ENCODE data around the gene TNP1.

TNP1 gene, protein sequence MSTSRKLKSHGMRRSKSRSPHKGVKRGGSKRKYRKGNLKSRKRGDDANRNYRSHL

DNA sequence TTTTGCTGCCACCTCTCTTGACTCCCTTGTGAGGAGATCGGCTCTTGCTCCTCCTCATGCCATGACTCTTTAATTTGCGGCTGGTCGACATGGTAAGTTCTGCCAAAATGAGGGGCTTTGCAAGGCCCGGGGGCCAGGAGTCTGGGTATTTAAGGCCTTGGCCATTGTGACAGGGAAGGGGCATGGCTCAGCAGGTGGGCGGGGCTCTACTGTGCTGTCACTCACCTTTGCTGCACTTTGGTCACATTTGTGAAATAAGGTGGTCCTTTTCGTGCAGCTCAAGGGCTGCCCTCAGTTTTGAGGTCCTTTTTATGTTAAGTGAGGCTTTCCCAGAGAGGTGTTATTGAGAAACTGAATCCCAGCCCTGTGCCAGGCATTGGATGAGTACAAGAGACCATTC, at the start of gene TNP1:
TNP1 (minus strand) TSS at position 121 of the 400 bp plus-strand sequence; CDS start at position 91, 30 bp downstream.
- DNase-seq (ENCODE audit: low read depth) = no peak

- DNase-seq (ENCODE audit: low read depth) = no peak
Measured at GRCh38 chr2:216908300-216908699, 48.4 kb upstream of the TNP1 start.

- DNase-seq (ENCODE audit: low read depth) = no peak
Measured at GRCh38 chr2:216905649-216906329, 45.9 kb upstream of the TNP1 start.

DNA sequence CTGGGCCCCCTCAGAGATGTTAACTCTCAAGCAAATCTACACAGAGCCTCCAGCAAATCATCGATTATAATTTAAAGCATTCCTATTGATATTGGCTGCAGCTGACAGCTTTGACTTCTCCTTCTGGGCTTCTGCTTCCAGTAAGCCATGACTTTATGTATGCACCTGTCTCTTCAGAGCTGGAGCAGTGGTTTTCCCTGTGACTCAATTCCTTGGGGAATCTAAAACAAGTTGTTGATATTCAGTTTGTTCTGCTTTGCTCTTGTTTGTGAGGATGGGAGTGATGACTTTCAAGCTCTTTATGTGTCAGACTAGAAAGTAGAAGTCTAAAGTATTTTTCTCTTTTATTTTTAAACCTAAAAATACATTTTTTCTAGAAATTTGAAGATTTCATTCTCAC, 45.1 kb upstream of the TNP1 start:
- DNase-seq (ENCODE audit: low read depth) = no peak

- DNase-seq (ENCODE audit: low read depth) = no peak
Measured at GRCh38 chr2:216904554-216904953, 44.7 kb upstream of the TNP1 start.

- DNase-seq (ENCODE audit: low read depth) = no peak
Measured at GRCh38 chr2:216903470-216903869, 43.6 kb upstream of the TNP1 start.

DNA sequence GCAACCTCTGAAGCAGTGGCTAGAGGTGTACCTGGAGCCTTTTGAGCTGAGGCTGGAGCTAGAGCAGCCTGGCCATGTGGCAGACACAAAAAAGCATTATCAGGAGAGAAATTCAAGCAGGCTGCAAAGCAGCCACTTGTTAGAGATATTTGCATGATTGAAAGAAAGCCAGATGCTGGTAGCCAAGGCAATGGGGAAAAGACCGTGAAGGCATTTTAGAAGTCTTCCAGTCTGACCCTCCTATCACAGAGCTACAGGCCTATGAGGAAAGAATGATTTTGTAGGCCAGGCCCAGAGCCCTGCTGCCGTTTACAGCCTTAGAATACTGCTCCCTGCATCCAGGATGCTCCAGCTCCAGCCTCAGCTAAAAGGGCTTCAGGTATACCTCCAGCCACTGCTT, 41.4 kb upstream of the TNP1 start:
- no peak for DNase-seq (ENCODE audit: low read depth)

DNA sequence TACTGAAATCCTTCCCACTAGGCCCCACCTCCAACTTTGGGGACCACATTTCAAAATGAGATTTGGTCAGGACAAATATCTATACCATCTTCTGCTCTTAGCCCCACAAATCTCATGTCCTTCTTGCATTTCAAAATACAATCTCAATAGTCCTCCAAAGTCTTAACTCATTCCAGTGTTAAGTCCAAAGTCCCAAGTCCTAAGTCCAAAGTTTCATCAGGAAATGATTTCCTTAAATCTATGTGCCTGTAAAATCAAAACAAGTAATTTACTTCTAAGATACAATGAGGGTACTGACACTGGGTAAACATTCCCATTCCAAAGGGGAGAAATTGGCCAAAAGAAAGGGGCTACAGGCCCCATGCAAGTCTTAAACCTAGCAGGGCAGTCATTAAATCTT, 40.5 kb upstream of the TNP1 start:
- DNase-seq (ENCODE audit: low read depth) = no peak

DNA sequence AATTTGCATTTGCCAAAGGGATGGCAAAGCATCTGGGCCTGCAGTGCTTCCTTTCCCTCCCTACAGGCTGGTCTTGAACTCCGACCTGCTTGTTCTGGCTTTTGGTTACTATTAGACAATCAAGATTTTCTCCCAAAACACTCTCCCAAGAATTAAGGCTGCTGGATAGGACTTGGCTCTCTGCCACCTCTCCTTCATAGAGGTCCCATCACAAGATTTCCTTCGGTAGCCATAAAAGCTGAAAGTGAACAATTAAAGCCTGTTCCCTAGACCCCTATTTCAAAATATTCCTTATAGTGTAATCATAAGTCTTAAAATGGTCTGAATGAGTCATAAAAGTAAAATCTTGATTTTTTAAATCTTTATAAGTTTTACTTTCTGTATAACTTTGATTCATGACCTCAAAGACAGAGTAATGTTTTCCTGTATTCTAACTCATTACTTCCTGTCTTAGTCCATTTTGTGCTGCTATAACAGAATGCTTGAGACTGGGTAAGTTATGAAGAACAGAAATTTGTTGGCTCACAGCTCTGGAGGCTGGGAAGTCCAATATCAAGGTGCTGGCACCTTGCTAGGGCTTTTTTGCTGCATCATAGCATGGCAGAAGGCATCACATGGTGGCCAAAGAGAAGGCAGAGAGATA, 37.8 kb upstream of the TNP1 start:
- no peak for DNase-seq (ENCODE audit: low read depth)

- no peak for DNase-seq (ENCODE audit: low read depth)
Measured at GRCh38 chr2:216890138-216890537, 30.3 kb upstream of the TNP1 start.

GRCh38 chr2:216888887-216889622, 29.2 kb upstream of the TNP1 start:
- no peak for DNase-seq (ENCODE audit: low read depth)

DNA sequence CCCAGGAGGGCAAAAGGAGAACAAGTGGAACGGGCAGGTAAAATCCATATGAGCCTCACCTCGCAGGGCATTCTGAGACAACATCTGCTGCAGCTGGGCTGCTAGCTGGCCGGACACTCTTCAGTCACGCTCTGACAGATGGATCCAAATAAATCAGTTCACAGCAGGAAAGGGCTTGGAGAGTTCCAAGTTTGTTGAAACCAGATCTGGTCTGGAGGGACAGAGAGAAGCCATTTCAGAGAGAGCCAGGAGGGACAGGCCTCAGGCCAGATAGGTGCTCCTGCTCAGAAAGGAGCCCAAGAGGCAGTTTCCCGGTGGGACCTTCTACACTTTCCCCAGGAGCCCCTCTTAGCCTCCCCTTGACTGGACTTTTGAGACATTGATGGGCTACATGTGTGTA, 28.2 kb upstream of the TNP1 start:
- no peak for DNase-seq (ENCODE audit: low read depth)

GRCh38 chr2:216887138-216887537, 27.3 kb upstream of the TNP1 start:
- no peak for DNase-seq (ENCODE audit: low read depth)

DNA sequence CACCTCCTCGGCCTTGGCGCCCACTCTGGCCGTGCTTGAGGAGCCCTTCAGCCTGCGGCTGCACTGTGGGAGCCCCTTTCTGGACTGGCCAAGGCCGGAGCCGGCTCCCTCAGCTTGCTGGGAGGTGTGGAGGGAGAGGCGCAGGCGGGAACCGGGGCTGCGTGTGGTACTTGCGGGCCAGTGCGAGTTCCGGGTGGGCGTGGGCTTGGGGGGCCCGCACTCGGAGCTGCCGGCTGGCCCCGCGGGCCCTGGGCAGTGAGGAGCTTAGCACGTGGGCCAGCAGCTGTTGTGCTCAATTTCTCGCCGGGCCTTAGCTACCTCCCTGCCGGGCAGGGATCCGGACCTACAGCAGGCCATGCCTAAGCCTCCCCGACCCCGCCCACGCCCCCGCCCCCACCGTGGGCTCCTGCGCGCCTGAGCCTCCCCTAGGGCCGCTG, 25.3 kb upstream of the TNP1 start:
- DNase-seq (ENCODE audit: low read depth) = no peak

GRCh38 chr2:216884347-216884746, 24.5 kb upstream of the TNP1 start:
- DNase-seq (ENCODE audit: low read depth) = no peak

DNA sequence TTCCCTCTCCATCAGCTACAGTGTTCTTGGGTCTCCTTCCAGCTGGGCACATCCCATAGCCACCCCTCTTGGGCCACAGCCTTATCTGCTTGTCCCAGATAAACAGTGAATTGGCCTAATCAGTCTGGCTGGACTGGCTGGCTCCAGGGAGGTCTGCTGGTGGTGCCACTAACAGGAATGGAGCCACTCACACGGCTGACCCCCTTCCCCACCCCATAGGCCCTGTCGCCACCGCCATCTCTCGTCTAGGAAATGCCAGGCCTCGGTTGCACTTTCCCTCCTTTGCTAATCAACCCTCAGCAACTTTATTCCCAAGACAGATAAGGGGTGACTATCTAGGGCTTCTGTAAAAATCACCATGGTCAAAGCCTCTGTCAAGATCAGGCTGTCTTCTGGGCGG, 23.0 kb upstream of the TNP1 start:
- DNase-seq (ENCODE audit: low read depth) = no peak

- no peak for DNase-seq (ENCODE audit: low read depth)
Measured at GRCh38 chr2:216881411-216881810, 21.5 kb upstream of the TNP1 start.

GRCh38 chr2:216880509-216881184, 20.8 kb upstream of the TNP1 start:
- DNase-seq (ENCODE audit: low read depth) = no peak

- no peak for DNase-seq (ENCODE audit: low read depth)
Measured at GRCh38 chr2:216879727-216880508, 20.1 kb upstream of the TNP1 start.

GRCh38 chr2:216878072-216878471, 18.2 kb upstream of the TNP1 start:
- no peak for DNase-seq (ENCODE audit: low read depth)

DNA sequence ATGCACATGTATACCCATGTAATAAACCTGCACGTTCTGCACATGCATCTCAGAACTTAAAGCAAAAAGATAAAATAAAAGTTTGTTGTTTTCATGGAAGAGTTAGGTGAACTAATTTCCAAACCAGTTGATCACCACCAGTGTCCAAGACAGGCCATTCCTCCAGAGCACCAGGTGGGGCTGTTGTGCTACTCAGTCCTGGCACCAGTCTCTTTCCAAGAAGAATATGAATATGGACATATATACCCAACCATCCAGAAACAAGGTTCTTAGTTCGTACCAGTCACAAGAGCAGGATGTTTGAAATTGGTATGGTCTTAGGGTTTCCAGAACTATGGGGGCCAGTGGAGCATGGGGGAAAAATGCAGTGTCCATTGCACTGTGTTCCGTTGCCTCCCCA, 17.2 kb upstream of the TNP1 start:
- DNase-seq (ENCODE audit: low read depth) = no peak

GRCh38 chr2:216875862-216876261, 16.0 kb upstream of the TNP1 start:
- DNase-seq (ENCODE audit: low read depth) = no peak
